PC-3 (cell line): Measurements from ENCODE around the gene OTOS. TPM values are rescaled to one million over a fixed set of nuclear protein-coding genes. Genes with fewer than 3 reads are reported as not detected.

Experiments used
- ATAC-seq: fragments of 200-7000 bp; cut with Tn5 transposase; 2 replicates; pipeline ENCODE4 v1.9.1; 2020; ENCODE audit warnings: mild to moderate bottlenecking, moderate library complexity
- BruUV-seq: library from RNA; stranded (reverse); fragments of 400-500 nt; replicated peaks from 2 replicates; lab custom pipeline; 2021; lab: Mats Ljungman, UMichigan
- CTCF ChIA-PET: fragments of 300-600 bp; sonication (Branson Sonifier 250); formaldehyde crosslinking; loops from one replicate; lab custom pipeline; 2022; ENCODE audit warnings: antibody characterized with exemption; lab: Charles Lee
- POLR2A ChIA-PET: fragments of 300-600 bp; sonication (Branson Sonifier 250); formaldehyde crosslinking; loops from one replicate; lab custom pipeline; 2022; ENCODE audit warnings: antibody characterized with exemption; ENCODE audit not compliant: unreplicated experiment; lab: Charles Lee
- DNase-seq: peaks from one replicate; pipeline ENCODE4 v3.0.0-alpha.2; 2015
- H2AFZ ChIP-seq: fragments of 300-600 bp; sonication (generic); 2 replicates; pipeline ENCODE4 v1.6.0; 2016; ENCODE audit warnings: antibody characterized with exemption, low read length
- H3F3A ChIP-seq: fragments of 300-600 bp; sonication (generic); one replicate; pipeline ENCODE4 v1.6.0; 2017; ENCODE audit warnings: antibody characterized with exemption, low read length, control low read depth, mild to moderate bottlenecking; ENCODE audit not compliant: unreplicated experiment
- H3K27ac ChIP-seq: fragments of 300-600 bp; sonication (generic); 2 replicates; pipeline ENCODE4 v1.5.1; 2016; ENCODE audit warnings: mild to moderate bottlenecking, low read length
- H3K27me3 ChIP-seq: fragments of 300-600 bp; sonication (generic); 2 replicates; pipeline ENCODE4 v1.6.1; 2016; ENCODE audit warnings: low read length, mixed read lengths
- H3K36me3 ChIP-seq: fragments of 300-600 bp; sonication (generic); 2 replicates; pipeline ENCODE4 v1.6.1; 2016; ENCODE audit warnings: low read depth, mixed run types, low read length, mixed read lengths
- H3K4me1 ChIP-seq: fragments of 300-600 bp; sonication (generic); 2 replicates; pipeline ENCODE4 v1.5.1; 2016; ENCODE audit warnings: low read length; ENCODE audit not compliant: insufficient read depth
- H3K4me2 ChIP-seq: fragments of 300-600 bp; sonication (generic); 2 replicates; pipeline ENCODE4 v1.6.0; 2016; ENCODE audit warnings: low read length
- H3K4me3 ChIP-seq: fragments of 300-600 bp; sonication (generic); 2 replicates; pipeline ENCODE4 v1.5.1; 2016; ENCODE audit warnings: mild to moderate bottlenecking, low read length, mixed read lengths
- H3K79me2 ChIP-seq: fragments of 300-600 bp; sonication (generic); 2 replicates; pipeline ENCODE4 v1.6.1; 2017; ENCODE audit warnings: low read length, mixed read lengths
- H3K9ac ChIP-seq: fragments of 300-600 bp; sonication (generic); 2 replicates; pipeline ENCODE4 v1.6.0; 2016; ENCODE audit warnings: mild to moderate bottlenecking, low read length
- H3K9me2 ChIP-seq: fragments of 300-600 bp; sonication (generic); replicated peaks from 2 replicates; pipeline ENCODE4 v1.6.1; 2016; ENCODE audit warnings: mixed run types, low read length, mixed read lengths
- H3K9me3 ChIP-seq: fragments of 300-600 bp; sonication (generic); 2 replicates; pipeline ENCODE4 v1.6.1; 2016; ENCODE audit warnings: low read length, mixed read lengths
- H4K20me1 ChIP-seq: fragments of 300-600 bp; sonication (generic); 2 replicates; pipeline ENCODE4 v1.6.1; 2016; ENCODE audit warnings: low read length, mixed read lengths
- CTCF ChIP-seq: fragments of 300-600 bp; sonication (generic); conservative IDR thresholded peaks from 2 replicates; pipeline ENCODE4 v1.5.1; 2017; ENCODE audit warnings: antibody characterized with exemption, low read depth, mild to moderate bottlenecking, low read length
- EZH2 ChIP-seq: fragments of 300-600 bp; sonication (generic); IDR thresholded peaks from one replicate; pipeline ENCODE4 v1.6.1; 2017; ENCODE audit warnings: antibody characterized with exemption, mild to moderate bottlenecking, low read length; ENCODE audit not compliant: unreplicated experiment
- EZH2phosphoT487 ChIP-seq: fragments of 300-600 bp; sonication (generic); IDR thresholded peaks from 2 replicates; pipeline ENCODE4 v1.6.1; 2018; ENCODE audit warnings: mild to moderate bottlenecking, antibody characterized with exemption, low read length, borderline replicate concordance
- intact Hi-C: fragments of 100-400 bp; cut with micrococcal nuclease; formaldehyde crosslinking; loops from 2 replicates; pipeline ENCODE4 v1.9.0; 2023
- total RNA-seq: library from RNA; depleted of rRNA; stranded (reverse); fragments of >200 nt; gene quantifications from 2 replicates; pipeline ENCODE4 v1.2.3, GENCODE V29; 2014

OTOS gene
- total RNA-seq, 1 experiment from 2014 or later: not detected

GRCh38 chr2:240125742-240126141 is 14.7 kb downstream of the OTOS start:
- H4K20me1 ChIP-seq: no peaks in the 10 kb centered on the region
- no peaks in the 10 kb centered on the region for H3K27me3 ChIP-seq
- H3K9ac ChIP-seq: no peak overlapping the region
- DNase-seq: no peak
- no TSS peak for BruUV-seq
- H3F3A ChIP-seq: no peaks in the 10 kb centered on the region
- H3K4me1 ChIP-seq: no peaks in the 10 kb centered on the region
- H3K9me2 ChIP-seq: no peaks in the 10 kb centered on the region
- no peak for ATAC-seq
- no peak overlapping the region for H3K4me3 ChIP-seq
- H3K36me3 ChIP-seq: peaks cover 8% of the 10 kb centered on the region; the same call in 1 of the 2 replicates
- H2AFZ ChIP-seq: no peak overlapping the region
- intact Hi-C loops: no loop called here
- no peaks in the 10 kb centered on the region for H3K79me2 ChIP-seq
- ChIA-PET POLR2A (no interaction called here), CTCF (no interaction called here)
- no peak overlapping the region for H3K4me2 ChIP-seq
- TF ChIP-seq EZH2phosphoT487 (no peak), EZH2 (no peak), CTCF (no peak)
- H3K9me3 ChIP-seq: no peaks in the 10 kb centered on the region
- H3K27ac ChIP-seq: no peak overlapping the region

GRCh38 chr2:240124651-240125030 is 15.8 kb downstream of the OTOS start:
- no peaks in the 10 kb centered on the region for H4K20me1 ChIP-seq
- no peak overlapping the region for H3K4me2 ChIP-seq
- ChIA-PET CTCF (no interaction called here), POLR2A (no interaction called here)
- no peaks in the 10 kb centered on the region for H3K9me3 ChIP-seq
- no peaks in the 10 kb centered on the region for H3K4me1 ChIP-seq
- no peak overlapping the region for H3K4me3 ChIP-seq
- H3K27ac ChIP-seq: no peak overlapping the region
- BruUV-seq: no TSS peak
- H3K9me2 ChIP-seq: no peaks in the 10 kb centered on the region
- peaks cover 5% of the 10 kb centered on the region; the same call in 1 of the 2 replicates for H3K36me3 ChIP-seq
- intact Hi-C loops: no loop called here
- H3F3A ChIP-seq: no peaks in the 10 kb centered on the region
- no peak overlapping the region for H3K9ac ChIP-seq
- DNase-seq (no peak), ATAC-seq (no peak)
- no peak overlapping the region for H2AFZ ChIP-seq
- TF ChIP-seq CTCF (no peak), EZH2 (no peak), EZH2phosphoT487 (no peak)
- H3K79me2 ChIP-seq: no peaks in the 10 kb centered on the region
- no peaks in the 10 kb centered on the region for H3K27me3 ChIP-seq

GRCh38 chr2:240123821-240124650 is 16.4 kb downstream of the OTOS start:
- Histone ChIP-seq H3K79me2 (no peaks in the 10 kb centered on the region), H3K9me2 (no peaks in the 10 kb centered on the region), H4K20me1 (no peaks in the 10 kb centered on the region), H3K27me3 (no peaks in the 10 kb centered on the region), H2AFZ (no peak overlapping the region), H3K4me1 (no peaks in the 10 kb centered on the region), H3F3A (no peaks in the 10 kb centered on the region), H3K4me2 (no peak overlapping the region), H3K9ac (no peak overlapping the region), H3K27ac (no peak overlapping the region), H3K36me3 (peaks cover 4% of the 10 kb centered on the region; the same call in 1 of the 2 replicates), H3K4me3 (no peak overlapping the region), H3K9me3 (no peaks in the 10 kb centered on the region)
- BruUV-seq: no TSS peak
- ATAC-seq (no peak), DNase-seq (no peak)
- CTCF ChIA-PET: no interaction called here
- POLR2A ChIA-PET: no interaction called here
- intact Hi-C loops: no loop called here
- TF ChIP-seq EZH2phosphoT487 (no peak), EZH2 (no peak), CTCF (no peak)
